B cell (primary cell): ENCODE measurements around the gene GPX3. TPM values are rescaled to one million over a fixed set of nuclear protein-coding genes. Genes with fewer than 3 reads are reported as not detected.

ENCODE experiments used
- ATAC-seq: fragments of 200-7000 bp; cut with Tn5 transposase; one replicate; pipeline ENCODE4 v1.10.0; 2021; ENCODE audit warnings: low read depth, mild to moderate bottlenecking, moderate number of reproducible peaks, moderate library complexity
- CTCF ChIA-PET: fragments of 350-600 bp; sonication (Branson Sonifier 250); formaldehyde crosslinking; loops from one replicate; lab custom pipeline; 2021; ENCODE audit warnings: antibody characterized with exemption, inconsistent platforms; lab: Charles Lee
- POLR2A ChIA-PET: fragments of 350-600 bp; sonication (Branson Sonifier 250); formaldehyde crosslinking; loops from one replicate; lab custom pipeline; 2021; ENCODE audit warnings: antibody characterized with exemption; lab: Charles Lee
- DNase-seq: peaks from one replicate; pipeline ENCODE4 v3.0.0; 2013
- H2AFZ ChIP-seq: 2 replicates; pipeline ENCODE4 v1.6.1; 2012; ENCODE audit warnings: mild to moderate bottlenecking, low read depth, low read length; ENCODE audit not compliant: insufficient read depth, poor library complexity, severe bottlenecking
- H3K27ac ChIP-seq, 2 donors: 1 replicate in 1 of 2; 2 replicates in 1 of 2; pipeline ENCODE4 v1.5.1; 2012 to 2013; ENCODE audit warnings: low read length in 2 of 2, mild to moderate bottlenecking in 2 of 2, moderate library complexity in 1 of 2
- H3K27me3 ChIP-seq, 4 experiments: fragments of 200-600 bp in 1 of 4; sonication (generic) in 1 of 4; replicated peaks in 1 of 4; 1 replicate in 2 of 4; 2 replicates in 2 of 4; pipeline versions ENCODE4 v1.6.1 to v1.7.0; 2013 to 2016; ENCODE audit warnings: low read length in 3 of 4, mild to moderate bottlenecking in 2 of 4, mixed read lengths in 1 of 4, moderate library complexity in 1 of 4; ENCODE audit not compliant: insufficient read depth in 4 of 4, control insufficient read depth in 3 of 4; ENCODE audit errors: control extremely low read depth in 1 of 4
- H3K36me3 ChIP-seq, 2 experiments: replicated peaks in 1 of 2; 1 replicate in 1 of 2; 2 replicates in 1 of 2; pipeline versions ENCODE4 v1.6.1 to v1.7.1; 2013; ENCODE audit warnings: low read length in 1 of 2; ENCODE audit not compliant: insufficient read depth in 2 of 2, control insufficient read depth in 1 of 2; ENCODE audit errors: control extremely low read depth in 1 of 2, extremely low read depth in 1 of 2
- H3K4me1 ChIP-seq, 2 donors: fragments of 200-600 bp in 1 of 2; sonication (generic) in 1 of 2; 1 replicate in 1 of 2; 2 replicates in 1 of 2; pipeline versions ENCODE4 v1.5.1 to v1.6.1; 2013 to 2017; ENCODE audit warnings: low read length in 2 of 2; ENCODE audit not compliant: control insufficient read depth in 2 of 2, insufficient read depth in 2 of 2
- H3K4me2 ChIP-seq: replicated peaks from 2 replicates; pipeline ENCODE3; 2012; ENCODE audit warnings: mild to moderate bottlenecking, low read depth, low read length; ENCODE audit not compliant: poor library complexity, severe bottlenecking
- H3K4me3 ChIP-seq, 5 experiments: fragments of 200-600 bp in 1 of 5; sonication (generic) in 1 of 5; 1 replicate in 3 of 5; 2 replicates in 2 of 5; pipeline versions ENCODE4 v1.5.1 to v1.7.0; 2011 to 2016; ENCODE audit warnings: low read length in 4 of 5, mild to moderate bottlenecking in 4 of 5, low read depth in 2 of 5, control low read depth in 1 of 5, moderate library complexity in 1 of 5; ENCODE audit not compliant: insufficient read depth in 1 of 5; ENCODE audit errors: control extremely low read depth in 1 of 5, extremely low read depth in 1 of 5
- H3K79me2 ChIP-seq: fragments of 200-600 bp; sonication (generic); one replicate; pipeline ENCODE4 v1.6.0; 2016; ENCODE audit warnings: low read length; ENCODE audit not compliant: control insufficient read depth, insufficient read depth
- H3K9ac ChIP-seq: fragments of 200-600 bp; sonication (generic); 2 replicates; pipeline ENCODE4 v1.6.1; 2017; ENCODE audit warnings: mild to moderate bottlenecking, low read length, moderate library complexity
- H3K9me3 ChIP-seq, 3 donors: one replicate each; pipeline versions ENCODE4 v1.6.1 to v1.7.1; 2013; ENCODE audit warnings: low read length in 2 of 3; ENCODE audit not compliant: control insufficient read depth in 2 of 3, insufficient read depth in 1 of 3; ENCODE audit errors: control extremely low read depth in 1 of 3
- H4K20me1 ChIP-seq: 2 replicates; pipeline ENCODE4 v1.6.0; 2012; ENCODE audit warnings: mild to moderate bottlenecking, low read length; ENCODE audit not compliant: insufficient read depth, control insufficient read depth, poor library complexity, severe bottlenecking
- H3K27ac Mint-ChIP-seq: one replicate; pipeline ENCODE4 v1.8.0; 2021; ENCODE audit warnings: mixed read lengths
- H3K27me3 Mint-ChIP-seq: one replicate; pipeline ENCODE4 v1.8.0; 2021; ENCODE audit warnings: mixed read lengths
- H3K4me1 Mint-ChIP-seq: one replicate; pipeline ENCODE4 v1.8.0; 2021; ENCODE audit warnings: mixed read lengths
- H3K4me3 Mint-ChIP-seq: one replicate; pipeline ENCODE4 v1.8.0; 2021; ENCODE audit warnings: mixed read lengths
- H3K9me3 Mint-ChIP-seq: one replicate; pipeline ENCODE4 v1.8.0; 2022; ENCODE audit warnings: mixed read lengths; ENCODE audit not compliant: insufficient read depth
- CTCF ChIP-seq: fragments of 200-600 bp; IDR thresholded peaks from one replicate; pipeline ENCODE4 v1.8.0; 2022; ENCODE audit warnings: antibody characterized with exemption, mild to moderate bottlenecking
- EZH2 ChIP-seq: IDR thresholded peaks from 2 replicates; pipeline ENCODE4 v1.6.1; 2012; ENCODE audit warnings: borderline replicate concordance, low read depth, mild to moderate bottlenecking, moderate library complexity, low read length; ENCODE audit not compliant: insufficient read depth, poor library complexity, severe bottlenecking
- WGBS: methylation state at CpG from one replicate; pipeline ENCODE4 v1.1.5; 2013; ENCODE audit warnings: missing lambda C conversion rate; ENCODE audit not compliant: insufficient coverage; 5-methylcytosine and 5-hydroxymethylcytosine counted together
- intact Hi-C: fragments of 100-400 bp; cut with micrococcal nuclease; formaldehyde crosslinking; loops from one replicate; pipeline ENCODE4 v1.10.0; 2022
- polyA plus RNA-seq: library from polyadenylated mRNA; depleted of rRNA; stranded (reverse); fragments of >200 nt; gene quantifications from 2 replicates; pipeline ENCODE4 v1.2.3, GENCODE V29; 2012
- total RNA-seq, 2 donors: library from RNA; stranded (reverse); fragments of 120-200 nt in 1 of 2; gene quantifications; 1 replicate in 1 of 2; 2 replicates in 1 of 2; pipeline versions ENCODE4 v1.2.3 to v1.2.4, GENCODE V29; 2013 to 2022

GPX3 gene
- total and polyA plus RNA-seq, 2 donors (not counting 1 experiment from before 2014, with no cell fraction given), result not detected

- no peak overlapping the region for H3K4me2 ChIP-seq
- no peaks in the 10 kb centered on the region for H3K9me3 Mint-ChIP-seq
- intact Hi-C loops, result no loop called here
- H4K20me1 ChIP-seq, result peaks cover 84% of the 10 kb centered on the region
- no peaks in the 10 kb centered on the region for H3K4me1 Mint-ChIP-seq
- TF ChIP-seq CTCF (no peak), EZH2 (no peak)
- no peak overlapping the region for H3K9ac ChIP-seq
- H3K79me2 ChIP-seq, result peaks cover 8% of the 10 kb centered on the region
- no peak overlapping the region for H2AFZ ChIP-seq
- no peaks in the 10 kb centered on the region for H3K27me3 ChIP-seq
- ATAC-seq, result no peak
- ChIA-PET CTCF (interaction anchor here (1.8 to 3.7 kb wide), 4 partner anchors 9 to 122 kb away, joined by 5 to 23 read pairs (median 11); no protein-coding TSS in a partner anchor), POLR2A (no interaction called here)
- DNase-seq, result no peak
- H3K36me3 ChIP-seq, result peaks cover 2 to 98% of the 10 kb centered on the region in 2 experiments
- no peaks in the 10 kb centered on the region for H3K9me3 ChIP-seq
- H3K27ac Mint-ChIP-seq, result peak overlapping the region; percentile 20
- WGBS, result 89% methylated on average over 7 of the region's 12 CpGs
- no peak overlapping the region for H3K4me3 Mint-ChIP-seq
- no peak overlapping the region for H3K4me3 ChIP-seq
- H3K4me1 ChIP-seq, result no peaks in the 10 kb centered on the region
- no peak overlapping the region for H3K27ac ChIP-seq
- H3K27me3 Mint-ChIP-seq, result no peaks in the 10 kb centered on the region
Observed at GRCh38 chr5:151042453-151043093, 22.2 kb downstream of the GPX3 start.

GRCh38 chr5:151047814-151048425, 27.5 kb downstream of the GPX3 start:
- peaks cover 48% of the 10 kb centered on the region for H3K79me2 ChIP-seq
- H3K4me3 ChIP-seq, result no peak overlapping the region
- no peaks in the 10 kb centered on the region for H3K27me3 ChIP-seq
- peaks cover 2 to 91% of the 10 kb centered on the region in 2 experiments for H3K36me3 ChIP-seq
- peaks cover 15% of the 10 kb centered on the region for H3K4me1 Mint-ChIP-seq
- no peak overlapping the region for H3K27ac Mint-ChIP-seq
- no peak overlapping the region for H3K4me2 ChIP-seq
- no peak overlapping the region for H3K4me3 Mint-ChIP-seq
- H3K9me3 ChIP-seq, result no peaks in the 10 kb centered on the region
- DNase-seq, result peak; percentile 52
- H3K4me1 ChIP-seq, result peaks cover 12 to 13% of the 10 kb centered on the region in 2 donors
- peak; percentile 67 for ATAC-seq
- POLR2A ChIA-PET, result no interaction called here
- no peak overlapping the region for H3K27ac ChIP-seq
- intact Hi-C loops, result no loop called here
- TF ChIP-seq EZH2 (no peak), CTCF (peak; percentile 81)
- WGBS, result 85% methylated on average over 8 of the region's 13 CpGs
- CTCF ChIA-PET, result interaction anchor here (0.7 to 17.8 kb wide), 25 partner anchors 9 to 270 kb away, joined by 3 to 918 read pairs (median 4); no protein-coding TSS in a partner anchor
- peaks cover 89% of the 10 kb centered on the region for H4K20me1 ChIP-seq
- H2AFZ ChIP-seq, result no peak overlapping the region
- H3K9me3 Mint-ChIP-seq, result no peaks in the 10 kb centered on the region
- no peaks in the 10 kb centered on the region for H3K27me3 Mint-ChIP-seq
- no peak overlapping the region for H3K9ac ChIP-seq
